Gastroesophageal sphincter (tissue), 3 donors: ENCODE data around the gene CPA1.

Experiments used
- CTCF ChIP-seq, 4 experiments: fragments of 200-600 bp in 2 of 4; fragments of 450-650 bp in 2 of 4; sonication (generic) in 1 of 4; IDR thresholded peaks; one replicate each; pipeline ENCODE4 v1.5.1; 2017 to 2019; ENCODE audit warnings: antibody characterized with exemption in 4 of 4, mild to moderate bottlenecking in 2 of 4, moderate library complexity in 2 of 4
- POLR2AphosphoS5 ChIP-seq: sonication (generic); formaldehyde crosslinking; IDR thresholded peaks from one replicate; pipeline ENCODE4 v1.6.1; 2017; ENCODE audit warnings: antibody characterized with exemption

DNA sequence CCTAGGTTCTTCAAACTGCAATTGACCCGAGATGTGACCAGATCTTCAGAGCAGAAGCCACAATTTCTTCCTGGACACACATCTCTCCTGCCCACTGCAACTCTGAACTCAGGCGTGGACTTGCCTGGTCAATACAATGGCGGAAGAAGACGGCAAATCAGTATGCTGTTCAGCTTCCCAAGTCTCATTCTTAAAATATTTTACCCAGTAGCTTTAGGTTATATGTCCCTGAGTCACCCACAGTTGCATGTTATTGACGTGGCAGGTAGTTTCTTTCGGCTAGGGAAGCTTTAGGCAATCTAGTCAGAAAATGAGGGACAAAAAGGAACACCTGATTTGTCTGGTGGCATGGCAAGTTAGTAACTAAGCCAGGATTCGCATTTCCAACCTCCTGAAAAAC is 38.0 kb downstream of the CPA1 start:
- TF ChIP-seq POLR2AphosphoS5 (no peak), CTCF (IDR thresholded peaks at IDR 0.05) (no peak)
